Endothelial cell of umbilical vein (primary cell): ENCODE data around the gene C11orf21. TPM values are rescaled to one million over a fixed set of nuclear protein-coding genes. Genes with fewer than 3 reads are reported as not detected.

ENCODE experiments used
- BruUV-seq: library from RNA; stranded (reverse); fragments of 400-500 nt; replicated peaks from 2 replicates; lab custom pipeline; 2021; lab: Mats Ljungman, UMichigan
- CTCF ChIA-PET: fragments of 300-600, 350-600 bp; sonication (Branson Sonifier 250); formaldehyde crosslinking; loops from one replicate; lab custom pipeline; 2021; ENCODE audit warnings: antibody characterized with exemption, inconsistent platforms; lab: Charles Lee
- POLR2A ChIA-PET: fragments of 300-600, 350-600 bp; sonication (Branson Sonifier 250); formaldehyde crosslinking; loops from one replicate; lab custom pipeline; 2021; ENCODE audit warnings: antibody characterized with exemption, inconsistent platforms; lab: Charles Lee
- DNase-seq: peaks from one replicate; pipeline ENCODE4 v3.0.0-alpha.2; 2011; ENCODE audit warnings: low read depth, low spot score
- FAIRE-seq: peaks from 2 replicates; lab custom pipeline; 2011; peaks lifted over from hg19 to GRCh38; lab: Jason Lieb, UNC
- H2AFZ ChIP-seq: 2 replicates; pipeline ENCODE4 v1.6.0; 2012; ENCODE audit warnings: low read depth, low read length, control low read depth, inconsistent platforms
- H3K27ac ChIP-seq: 2 replicates; pipeline ENCODE4 v1.5.1; 2011; ENCODE audit warnings: low read depth, mild to moderate bottlenecking, control low read depth, low read length, moderate library complexity; ENCODE audit not compliant: insufficient read depth
- H3K27me3 ChIP-seq, 2 experiments: 2 replicates each; pipeline versions ENCODE4 v1.6.0 to v1.6.1; 2011; ENCODE audit warnings: low read length in 2 of 2, mixed read lengths in 1 of 2; ENCODE audit not compliant: control insufficient read depth in 2 of 2, insufficient read depth in 2 of 2
- H3K36me3 ChIP-seq, 2 experiments: 2 replicates in 1 of 2; 3 replicates in 1 of 2; pipeline ENCODE4 v1.5.1; 2011; ENCODE audit warnings: low read length in 2 of 2, mild to moderate bottlenecking in 1 of 2, moderate library complexity in 1 of 2; ENCODE audit not compliant: control insufficient read depth in 2 of 2, insufficient read depth in 2 of 2; ENCODE audit errors: extremely low read depth in 1 of 2
- H3K4me1 ChIP-seq: 3 replicates; pipeline ENCODE4 v1.5.1; 2011; ENCODE audit warnings: mild to moderate bottlenecking, low read length; ENCODE audit not compliant: control insufficient read depth, insufficient read depth; ENCODE audit errors: extremely low read depth
- H3K4me2 ChIP-seq: 2 replicates; pipeline ENCODE4 v1.6.1; 2011; ENCODE audit warnings: low read length, control low read depth, mixed read lengths; ENCODE audit not compliant: insufficient read depth
- H3K4me3 ChIP-seq, 3 experiments: fragments of 200-600 bp in 1 of 3; sonication (generic), shearing (Covaris generic) in 1 of 3; replicated peaks in 1 of 3; 2 replicates each; pipeline ENCODE4 v1.5.1; 2011 to 2016; ENCODE audit warnings: control low read depth in 3 of 3, low read length in 3 of 3, mild to moderate bottlenecking in 2 of 3, inconsistent platforms in 1 of 3, low read depth in 1 of 3, moderate library complexity in 1 of 3; ENCODE audit not compliant: insufficient read depth in 1 of 3
- H3K79me2 ChIP-seq: 2 replicates; pipeline ENCODE4 v1.6.0; 2012; ENCODE audit warnings: low read length, inconsistent platforms; ENCODE audit not compliant: control insufficient read depth, insufficient read depth
- H3K9ac ChIP-seq: replicated peaks from 2 replicates; pipeline ENCODE3; 2011; ENCODE audit warnings: low read length, control low read depth; ENCODE audit not compliant: insufficient read depth; ENCODE audit errors: extremely low read depth
- H3K9me1 ChIP-seq: replicated peaks from 3 replicates; pipeline ENCODE4 v1.6.0; 2011; ENCODE audit warnings: mild to moderate bottlenecking, low read length; ENCODE audit not compliant: control insufficient read depth, insufficient read depth; ENCODE audit errors: extremely low read depth
- H3K9me3 ChIP-seq: replicated peaks from 2 replicates; pipeline ENCODE4 v1.5.1; 2012; ENCODE audit warnings: low read length, inconsistent platforms; ENCODE audit not compliant: control insufficient read depth, insufficient read depth
- H4K20me1 ChIP-seq: replicated peaks from 2 replicates; pipeline ENCODE3; 2011; ENCODE audit warnings: mild to moderate bottlenecking, low read length; ENCODE audit not compliant: control insufficient read depth, insufficient read depth; ENCODE audit errors: extremely low read depth
- CTCF ChIP-seq, 2 donors: IDR thresholded peaks; 1 replicate in 1 of 2; 2 replicates in 1 of 2; pipeline ENCODE4 v1.5.1; 2011; ENCODE audit warnings: low read length in 2 of 2, mild to moderate bottlenecking in 2 of 2, moderate library complexity in 2 of 2, control low read depth in 1 of 2, inconsistent platforms in 1 of 2, low read depth in 1 of 2; ENCODE audit not compliant: insufficient read depth in 1 of 2; ENCODE audit errors: extremely low read depth in 1 of 2
- EZH2 ChIP-seq: IDR thresholded peaks from 2 replicates; pipeline ENCODE4 v1.6.1; 2012; ENCODE audit warnings: borderline replicate concordance, low read depth, mild to moderate bottlenecking, moderate library complexity, low read length, inconsistent platforms; ENCODE audit not compliant: severe bottlenecking
- FOS ChIP-seq: IDR thresholded peaks from 2 replicates; pipeline ENCODE4 v1.6.1; 2011; ENCODE audit warnings: mild to moderate bottlenecking, low read length, moderate library complexity, borderline replicate concordance; ENCODE audit not compliant: insufficient read depth
- GATA2 ChIP-seq: IDR thresholded peaks from 2 replicates; pipeline ENCODE4 v1.7.0; 2011; ENCODE audit warnings: low read depth, mild to moderate bottlenecking, moderate library complexity, mixed read lengths, low read length; ENCODE audit not compliant: insufficient read length, insufficient read depth
- JUN ChIP-seq: IDR thresholded peaks from 2 replicates; pipeline ENCODE4 v1.6.1; 2011; ENCODE audit warnings: borderline replicate concordance, low read depth; ENCODE audit not compliant: insufficient read length, insufficient read depth
- MYC ChIP-seq: IDR thresholded peaks from one replicate; pipeline ENCODE4 v1.6.1; 2011; ENCODE audit warnings: mild to moderate bottlenecking, low read depth, low read length
- POLR2A ChIP-seq: IDR thresholded peaks from 2 replicates; pipeline ENCODE4 v1.6.1; 2012; ENCODE audit warnings: low read depth, mild to moderate bottlenecking, control low read depth, low read length
- POLR2AphosphoS5 ChIP-seq: IDR thresholded peaks from 2 replicates; pipeline ENCODE4 v1.6.1; 2012; ENCODE audit warnings: low read depth, mild to moderate bottlenecking, control low read depth, low read length, moderate library complexity; ENCODE audit not compliant: insufficient read depth
- dilution Hi-C: fragments of 300-500 bp; cut with MboI; formaldehyde crosslinking; loops from one replicate; pipeline ENCODE4 v1.15.0; 2019; ENCODE audit warnings: low sequenced_read_pairs; ENCODE audit not compliant: extremely low pct_ligation_motif_present
- intact Hi-C: fragments of 100-400 bp; cut with micrococcal nuclease; formaldehyde crosslinking; loops from one replicate; pipeline ENCODE4 v1.10.0; 2022
- polyA plus RNA-seq, 4 experiments: library from polyadenylated mRNA; depleted of rRNA in 3 of 4; stranded (reverse) in 3 of 4; unstranded in 1 of 4; fragments of >200 nt; gene quantifications; 2 replicates each; pipeline versions ENCODE4 v1.2.1 to v1.2.3, GENCODE V29; 2011 to 2012; ENCODE audit warnings: missing spikeins in 1 of 4
- total RNA-seq: library from RNA; stranded (reverse); gene quantifications from 2 replicates; pipeline ENCODE4 v1.2.3, GENCODE V29; 2021
- TF ChIP-seq, protein P1 (sequence below): IDR thresholded peaks from 2 replicates; pipeline ENCODE4 v1.6.1; 2011; ENCODE audit not compliant: insufficient read depth, insufficient read length

Gene C11orf21
- total and polyA plus RNA-seq, 2 donors (not counting 3 experiments of a cell fraction or from before 2014, with no cell fraction given), result not detected

GRCh38 chr11:2265854-2266585, 35.7 kb downstream of the C11orf21 start:
- Histone ChIP-seq H3K4me1 (no peaks in the 10 kb centered on the region), H3K9me3 (no peaks in the 10 kb centered on the region), H2AFZ (no peak overlapping the region), H3K27ac (no peak overlapping the region), H3K27me3 (peaks cover 19 to 29% of the 10 kb centered on the region in 2 experiments), H3K36me3 (no peaks in the 10 kb centered on the region), H3K4me2 (no peak overlapping the region), H4K20me1 (no peaks in the 10 kb centered on the region), H3K9me1 (no peaks in the 10 kb centered on the region), H3K79me2 (no peaks in the 10 kb centered on the region), H3K4me3 (no peak overlapping the region), H3K9ac (no peak overlapping the region)
- no peak for DNase-seq
- no peak for TF ChIP-seq EZH2
- TF ChIP-seq JUN, result no peak
- no peak for TF ChIP-seq GATA2
- no peak for TF ChIP-seq MYC
- TF ChIP-seq, protein P1, sequence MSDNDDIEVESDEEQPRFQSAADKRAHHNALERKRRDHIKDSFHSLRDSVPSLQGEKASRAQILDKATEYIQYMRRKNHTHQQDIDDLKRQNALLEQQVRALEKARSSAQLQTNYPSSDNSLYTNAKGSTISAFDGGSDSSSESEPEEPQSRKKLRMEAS, result no peak
- no peak for TF ChIP-seq POLR2A
- no peak for TF ChIP-seq CTCF (IDR thresholded peaks at IDR 0.05; ENCODE audit: extremely low read depth in 1 of 2, insufficient read depth in 1 of 2, low read depth in 1 of 2, low read length in 2 of 2)
- no peak for TF ChIP-seq FOS
- no peak for TF ChIP-seq POLR2AphosphoS5
- ChIA-PET CTCF (no interaction called here), POLR2A (no interaction called here)
- BruUV-seq, result no TSS peak
- no peak for FAIRE-seq
- intact Hi-C loops, result no loop called here
- dilution Hi-C loops, result no loop called here
